ENCODE results near the gene TEK.

The TEK gene

DNA sequence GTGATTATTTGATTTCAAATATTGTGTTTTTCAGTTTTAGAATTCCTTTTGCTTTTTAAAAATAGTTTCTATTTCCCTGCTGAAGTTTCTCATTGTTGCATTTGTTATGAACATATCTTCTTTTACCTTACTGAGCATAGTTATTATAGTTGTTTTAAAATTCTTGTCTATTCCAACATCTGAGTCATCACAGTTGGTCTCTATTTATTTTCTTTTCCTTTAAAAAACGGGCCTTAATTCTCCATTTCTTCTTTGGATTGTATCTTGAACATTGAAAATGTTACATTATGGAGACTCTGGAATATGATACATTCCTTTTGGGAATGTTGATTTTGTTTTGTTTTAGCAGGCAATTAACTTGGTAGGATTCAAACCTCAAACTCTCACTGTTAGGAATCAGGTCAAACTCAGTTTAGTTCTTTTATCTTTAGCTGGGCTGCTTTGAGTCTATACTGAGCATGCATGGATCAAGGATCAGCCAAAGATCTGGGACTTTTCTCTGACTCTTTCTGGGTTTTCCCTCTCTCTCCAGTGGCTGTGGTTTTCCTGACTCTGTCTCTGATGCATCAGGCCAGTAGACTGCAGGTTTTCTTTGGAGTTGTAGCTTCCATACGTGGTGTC, 70.3 kb downstream of the TEK start:
- no peak for DNase-seq

DNA sequence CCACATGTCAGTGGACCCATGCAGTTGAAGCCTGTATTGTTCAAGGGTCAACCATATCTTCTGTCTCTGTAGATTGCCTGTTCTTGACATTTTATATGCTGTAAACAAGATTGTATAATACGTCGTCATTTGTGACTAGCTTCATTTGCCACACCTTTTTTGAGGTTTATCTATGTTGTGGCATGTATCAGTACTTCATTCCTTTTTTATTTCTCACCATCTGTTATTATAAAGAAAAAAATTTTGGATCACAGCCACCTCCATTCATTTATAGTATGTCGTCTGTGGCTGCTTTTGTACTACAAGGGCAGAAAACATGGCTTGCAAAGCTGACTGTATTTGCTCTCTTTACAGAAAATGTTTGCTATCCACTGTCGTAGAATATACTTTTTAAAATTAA, 72.4 kb downstream of the TEK start:
- no peak for DNase-seq

DNA sequence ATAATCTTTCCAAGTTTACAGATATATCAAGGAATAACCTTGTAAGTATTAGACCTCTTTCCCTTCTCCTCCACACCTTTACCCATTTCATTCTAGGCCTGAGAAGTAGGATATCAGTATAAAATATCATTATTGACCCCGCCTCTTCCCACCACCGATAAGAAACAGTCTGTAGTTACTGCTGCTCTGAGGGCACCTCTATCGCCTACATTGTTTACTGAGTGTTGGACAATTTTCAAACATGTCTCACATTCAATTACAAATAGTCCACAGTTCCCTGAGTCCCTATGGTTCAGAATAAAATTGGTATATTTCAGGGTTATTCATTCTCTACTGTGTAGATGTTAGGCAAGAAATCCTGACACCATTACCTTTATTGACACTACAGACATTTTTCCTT, 73.4 kb downstream of the TEK start:
- DNase-seq, result no peak

DNA sequence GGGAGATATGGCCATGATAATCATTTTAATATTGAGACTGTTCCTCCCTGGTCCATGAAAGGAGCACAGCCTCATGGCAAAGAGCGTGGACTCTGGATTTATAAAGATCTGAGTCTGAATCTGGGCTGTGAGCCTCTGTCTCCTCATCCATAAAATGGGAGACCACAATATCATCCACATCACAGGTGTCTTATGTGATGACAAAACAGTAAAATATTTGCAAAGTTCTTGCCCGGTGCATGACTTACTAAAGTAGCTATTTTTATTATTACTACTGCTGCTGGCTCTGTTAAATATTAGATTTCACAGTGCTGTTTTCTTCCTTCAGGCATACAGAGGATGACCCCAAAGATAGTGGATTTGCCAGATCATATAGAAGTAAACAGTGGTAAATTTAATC, 74.1 kb downstream of the TEK start:
- no peak for DNase-seq

DNA sequence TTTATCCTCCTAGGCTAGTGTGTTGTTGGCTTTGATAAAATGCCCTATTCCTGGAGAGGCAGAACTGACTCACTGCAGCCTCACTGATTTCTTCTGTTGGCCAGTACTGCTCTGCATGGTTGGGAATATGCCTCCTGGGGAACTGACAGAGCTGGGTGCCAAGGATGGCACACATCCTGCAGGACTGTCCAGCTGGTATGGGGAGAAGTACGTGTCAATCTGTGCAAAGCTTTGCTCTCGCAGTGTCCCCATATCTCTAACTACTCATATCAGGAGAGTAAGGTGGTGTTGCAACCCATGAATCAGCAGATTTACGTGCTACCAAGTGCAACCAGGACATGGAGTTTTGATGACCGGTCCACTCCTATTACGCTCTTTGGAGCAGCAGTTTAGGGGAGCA, 74.7 kb downstream of the TEK start:
- no peak for DNase-seq

DNA sequence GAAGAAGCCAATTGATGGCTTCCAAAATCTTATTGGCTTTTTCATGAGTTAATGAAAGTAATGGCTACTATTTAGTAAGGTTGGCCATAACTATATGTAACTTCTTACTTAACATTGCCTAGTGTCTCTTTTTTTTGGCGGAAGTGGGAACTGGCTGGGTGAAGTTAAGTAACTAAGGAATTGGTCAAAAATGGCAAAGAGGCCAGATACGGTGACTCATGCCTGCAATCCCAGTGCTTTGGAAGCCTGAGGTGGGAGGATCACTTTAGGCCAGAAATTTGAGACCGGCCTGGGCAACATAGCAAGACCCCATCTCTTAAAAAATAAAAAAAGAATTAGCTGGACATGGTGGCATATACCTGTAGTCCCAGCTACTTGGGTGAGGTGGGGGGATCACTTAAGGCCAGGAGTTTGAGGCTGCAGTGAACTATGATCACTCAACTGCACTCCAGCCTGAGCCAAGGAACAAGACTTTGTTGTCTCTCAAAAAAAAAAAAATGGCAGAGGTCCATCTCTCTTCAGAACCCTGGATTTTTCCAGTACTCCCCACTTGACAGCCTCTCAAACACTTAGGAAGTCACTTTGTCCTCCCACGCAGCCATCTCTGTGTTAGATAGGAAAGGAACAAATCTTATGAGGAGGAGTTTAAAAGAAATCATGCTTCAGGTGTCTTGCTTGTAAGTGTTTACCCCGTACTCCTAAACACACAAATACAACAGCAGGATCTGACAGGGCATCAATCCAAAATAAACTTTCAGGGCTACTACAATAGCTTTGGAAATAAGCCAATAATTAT, 75.7 kb downstream of the TEK start:
- no peak for DNase-seq

DNA sequence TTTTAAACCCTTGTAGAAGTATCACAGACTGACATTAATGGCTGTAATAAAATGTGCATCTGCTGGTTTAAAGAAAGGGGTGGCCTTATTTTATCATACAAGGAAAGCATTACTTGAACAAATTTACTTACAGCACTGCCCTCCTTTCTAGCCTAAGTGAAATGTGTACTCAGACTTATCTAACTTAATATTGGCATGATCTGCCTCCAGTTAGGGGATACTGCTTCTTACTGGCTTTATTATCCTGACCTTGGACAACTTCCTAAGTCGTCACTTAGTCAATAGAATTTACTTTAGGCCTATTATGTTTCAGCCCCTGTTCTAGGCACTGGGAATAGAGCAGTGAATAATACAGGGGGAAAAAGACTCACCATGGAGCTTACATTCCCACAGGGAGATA, 79.4 kb downstream of the TEK start:
- no peak for DNase-seq

DNA sequence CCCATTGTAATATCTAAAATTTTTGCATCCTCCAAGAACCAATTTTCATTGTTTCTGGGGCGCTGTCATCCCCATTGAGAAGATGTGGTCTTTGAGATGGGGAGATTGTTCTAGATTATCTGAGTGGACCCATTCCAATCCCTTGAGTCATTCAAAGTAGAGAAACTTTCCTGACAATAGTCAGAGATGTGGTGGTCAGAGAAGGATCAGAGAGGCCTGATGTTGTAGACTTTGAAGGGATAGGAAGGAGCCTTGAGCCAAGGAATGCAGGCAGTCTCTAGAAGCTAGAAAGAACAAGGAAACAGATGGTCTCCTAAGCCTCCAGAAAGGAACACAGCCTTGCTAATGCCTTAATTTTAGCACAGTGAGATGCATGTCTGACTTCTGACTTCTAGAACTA, 80.4 kb downstream of the TEK start:
- DNase-seq, result no peak

DNA sequence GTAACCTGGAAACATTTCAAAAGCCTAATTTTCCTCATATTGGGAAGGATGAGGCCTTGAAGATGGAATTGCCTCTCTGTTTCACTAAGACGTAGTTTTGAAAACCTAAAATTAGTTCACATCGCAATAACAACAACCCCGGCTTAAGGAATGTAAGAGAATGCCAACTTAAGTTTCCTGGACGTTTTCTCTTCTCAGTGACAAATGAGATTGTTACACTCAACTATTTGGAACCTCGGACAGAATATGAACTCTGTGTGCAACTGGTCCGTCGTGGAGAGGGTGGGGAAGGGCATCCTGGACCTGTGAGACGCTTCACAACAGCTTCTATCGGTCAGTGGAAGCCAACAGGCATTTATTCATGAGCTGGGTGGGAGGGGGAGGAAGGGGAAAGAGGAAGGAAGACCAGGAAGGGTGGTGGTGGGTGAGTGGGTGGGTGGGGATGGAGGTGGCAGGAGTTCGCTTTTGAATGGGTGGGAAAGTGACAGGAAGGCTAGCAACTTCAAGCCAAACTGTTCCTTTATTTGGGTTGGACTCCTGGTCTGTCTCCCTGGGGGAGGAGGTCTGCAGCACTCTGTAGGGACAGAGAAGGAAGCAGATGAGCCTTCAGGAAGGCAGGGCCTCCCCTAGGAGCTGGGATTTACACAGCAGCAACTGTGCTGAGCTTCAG, 83.4 kb downstream of the TEK start:
- no peak for DNase-seq

DNA sequence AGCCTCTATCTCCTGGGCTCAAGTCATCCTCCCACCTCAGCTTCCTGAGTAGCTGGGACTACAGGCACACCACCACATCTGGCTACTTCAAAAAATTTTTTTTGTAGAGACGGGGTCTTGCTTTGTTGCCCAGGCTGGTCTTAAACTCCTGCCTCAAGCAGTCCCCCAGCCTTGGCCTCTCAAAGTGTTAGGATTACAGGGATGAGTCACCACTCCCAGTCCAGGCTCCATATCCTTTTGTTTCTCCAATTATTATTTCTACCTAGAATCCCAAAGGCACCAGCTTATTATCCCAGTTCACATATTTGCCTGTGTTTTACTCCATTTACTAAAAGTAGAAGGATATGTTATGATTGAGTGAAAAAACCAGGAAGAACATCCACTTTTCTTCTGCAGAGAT, 84.9 kb downstream of the TEK start:
- no peak for DNase-seq

DNA sequence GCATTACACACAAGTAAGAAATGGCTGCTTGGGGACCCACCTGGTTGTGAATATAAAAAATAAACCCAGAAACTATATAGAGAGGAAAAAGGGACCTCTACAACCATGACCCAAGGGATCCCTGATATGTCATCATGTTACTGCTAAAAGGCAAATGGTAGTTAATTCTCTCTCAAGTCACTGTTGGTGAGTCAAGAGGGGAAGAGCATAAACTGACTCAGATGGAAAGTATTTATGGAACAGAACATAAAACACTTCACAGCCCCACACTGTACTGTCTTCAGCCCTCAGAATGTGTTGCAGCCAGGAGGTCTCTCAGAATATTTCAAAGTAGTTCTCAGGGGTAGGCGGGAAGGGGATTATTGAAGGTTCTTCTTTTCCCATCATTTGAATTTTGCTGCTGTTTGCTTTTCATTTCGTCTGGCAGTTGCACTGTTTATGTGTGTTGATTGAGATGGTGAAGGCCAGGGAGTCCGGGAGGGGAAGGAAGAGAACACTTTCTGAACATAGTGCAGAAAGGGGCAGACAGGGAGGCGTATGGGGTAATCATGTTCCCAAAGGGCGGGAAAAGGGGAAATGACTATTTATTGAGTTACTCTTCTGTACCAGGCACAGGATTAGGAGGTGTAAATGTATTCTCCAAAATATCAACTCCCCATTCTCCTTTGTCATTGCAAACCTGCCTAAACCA, 85.5 kb downstream of the TEK start:
- peak in 1 of 51 donors; percentile 36 for DNase-seq

DNA sequence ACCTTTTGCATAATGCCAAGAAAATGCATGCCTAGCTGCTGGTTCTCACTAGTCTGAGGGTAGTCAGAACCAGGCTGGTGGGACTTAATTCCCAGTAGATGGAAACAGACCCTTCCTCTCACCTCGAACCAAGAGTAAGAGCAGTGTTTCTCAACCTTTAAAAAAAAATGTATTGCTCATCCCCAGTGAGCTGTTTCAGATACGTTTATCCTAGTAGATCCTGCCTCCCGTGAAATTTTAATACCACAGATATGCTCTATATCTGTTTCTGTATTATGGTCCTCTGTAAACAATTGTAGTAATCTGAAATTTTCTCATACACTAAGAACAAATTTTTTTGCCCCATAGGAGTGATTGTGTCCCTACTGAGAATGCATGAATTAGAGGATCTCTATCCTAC, 86.2 kb downstream of the TEK start:
- DNase-seq, result no peak

DNA sequence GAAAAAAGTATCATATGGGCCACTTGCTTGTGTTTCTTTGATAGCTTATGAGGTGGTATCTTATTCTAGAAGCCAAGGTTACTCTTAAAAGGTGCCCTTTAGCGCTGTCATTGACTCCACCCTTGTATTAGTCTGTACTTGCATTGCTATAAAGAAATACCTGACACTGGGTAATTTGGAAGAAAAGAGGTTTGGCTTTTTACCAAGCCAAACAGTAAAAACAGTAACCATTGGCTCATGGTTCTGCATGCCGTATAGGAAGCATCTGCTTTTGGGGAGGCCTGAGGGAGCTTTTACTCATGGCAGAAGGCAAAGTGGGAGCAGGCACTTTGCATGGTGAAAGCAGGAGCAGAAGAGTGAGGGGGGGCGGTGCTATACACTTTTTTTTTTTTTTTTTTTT, 87.4 kb downstream of the TEK start:
- DNase-seq, result no peak

DNA sequence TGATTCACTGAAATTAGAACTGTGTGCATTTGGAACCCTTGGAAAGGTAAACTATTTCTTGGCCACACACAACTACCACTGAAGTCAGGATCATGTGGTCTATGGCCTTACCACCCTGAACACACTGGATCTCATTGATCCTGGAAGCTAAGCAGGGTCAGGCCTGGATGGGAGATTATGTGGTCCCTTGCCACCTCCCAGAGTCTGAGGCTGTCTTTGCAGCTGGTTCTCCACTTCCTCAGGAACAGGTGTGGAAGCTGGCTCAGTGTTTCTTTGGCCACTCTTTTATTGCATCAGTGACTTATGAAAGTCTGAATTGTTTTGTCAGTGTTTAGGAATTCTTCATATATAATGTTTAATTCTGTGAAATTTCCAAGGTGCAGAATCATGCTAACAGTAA, 89.2 kb downstream of the TEK start:
- no peak for DNase-seq

DNA sequence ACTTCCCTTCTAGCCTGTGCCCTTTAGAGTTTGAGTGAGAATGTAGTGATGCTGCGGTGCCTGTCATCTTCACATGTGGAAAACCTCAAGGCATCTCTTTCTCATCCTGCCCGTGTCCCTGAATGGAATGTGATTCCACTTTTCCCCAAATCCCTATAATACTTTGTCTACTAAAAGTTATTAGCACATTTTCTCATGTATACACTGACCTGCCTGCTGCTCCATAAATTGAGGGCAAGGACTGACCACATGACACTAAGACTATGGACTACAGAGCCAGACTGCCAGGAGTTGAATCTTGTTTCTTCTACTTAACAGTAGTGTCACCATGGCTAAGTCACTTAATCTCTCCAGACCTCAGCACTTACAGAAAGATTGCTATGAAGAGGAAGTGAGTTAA, 93.0 kb downstream of the TEK start:
- DNase-seq, result no peak

DNA sequence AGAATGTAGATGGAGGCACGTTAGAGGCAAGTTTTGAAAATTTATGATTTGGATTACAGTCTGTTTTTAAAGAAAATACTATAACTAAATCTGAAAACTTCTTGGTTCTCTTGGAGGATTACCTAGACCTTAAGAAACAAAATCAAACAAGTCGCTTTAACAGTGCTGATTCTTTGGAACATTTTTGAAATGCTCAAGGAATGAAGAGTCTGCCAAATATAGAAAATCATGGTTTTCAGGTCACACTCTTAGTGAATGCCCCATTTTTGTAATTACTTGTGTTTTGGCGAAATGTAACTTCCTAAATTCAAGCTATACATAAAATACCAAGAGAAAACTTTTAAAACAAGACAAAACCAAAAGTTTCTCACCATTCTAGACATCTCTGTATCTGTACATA, 94.8 kb downstream of the TEK start:
- no peak for DNase-seq

DNA sequence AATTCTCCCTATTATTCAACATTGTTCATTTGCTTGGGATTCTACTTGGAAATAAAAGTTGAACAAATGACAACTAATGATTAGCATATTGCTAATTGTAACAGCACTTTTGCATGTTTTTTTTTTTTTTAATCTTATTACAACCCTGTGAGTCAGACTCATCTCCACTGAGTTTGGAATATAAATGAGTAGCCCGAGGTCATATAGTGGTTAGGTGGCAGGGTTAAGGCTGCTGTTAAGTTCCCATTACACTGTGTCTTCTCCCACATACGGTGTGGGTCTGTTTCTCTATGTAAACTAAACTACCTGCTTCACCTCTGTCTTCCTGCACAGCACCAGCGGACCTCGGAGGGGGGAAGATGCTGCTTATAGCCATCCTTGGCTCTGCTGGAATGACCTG, 95.6 kb downstream of the TEK start:
- DNase-seq, result no peak

DNA sequence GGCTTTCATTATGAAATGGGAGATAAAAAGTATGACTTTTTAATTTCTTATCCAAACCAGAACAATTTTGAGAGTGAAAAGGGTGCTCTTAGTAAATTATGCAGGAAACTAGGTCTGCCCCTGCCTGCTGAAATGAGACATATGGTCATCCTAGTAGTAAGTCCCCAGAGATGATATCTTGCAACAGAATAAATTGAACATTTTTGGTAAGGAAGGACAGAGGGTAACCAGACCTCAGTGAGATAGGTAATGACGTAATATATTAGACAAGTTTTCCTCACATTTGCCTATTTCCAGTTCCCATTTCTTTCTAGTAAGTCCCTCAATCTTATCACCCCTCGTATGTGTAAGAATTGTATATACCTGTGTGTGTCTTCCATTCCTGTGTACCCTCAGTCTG, 96.2 kb downstream of the TEK start:
- DNase-seq, result no peak

DNA sequence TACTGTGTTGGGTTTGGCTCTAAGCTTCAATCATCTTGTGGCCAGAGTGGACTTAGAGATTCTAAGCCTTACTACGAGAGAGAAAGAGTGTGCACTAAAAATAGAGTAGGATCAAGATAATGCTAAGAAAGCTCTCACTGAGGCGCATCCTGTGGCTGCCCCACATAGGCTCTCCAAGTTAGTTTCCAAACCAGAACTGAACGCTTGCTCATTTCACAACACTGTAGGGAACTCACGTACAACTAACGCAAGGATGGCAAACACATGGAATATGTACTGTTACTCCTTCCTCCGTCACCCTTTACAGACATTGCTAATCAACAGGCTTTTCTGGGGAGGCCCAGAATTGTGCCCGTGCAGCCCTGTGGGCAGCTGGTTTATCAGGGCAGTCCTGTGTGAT, 97.0 kb downstream of the TEK start:
- no peak for DNase-seq

DNA sequence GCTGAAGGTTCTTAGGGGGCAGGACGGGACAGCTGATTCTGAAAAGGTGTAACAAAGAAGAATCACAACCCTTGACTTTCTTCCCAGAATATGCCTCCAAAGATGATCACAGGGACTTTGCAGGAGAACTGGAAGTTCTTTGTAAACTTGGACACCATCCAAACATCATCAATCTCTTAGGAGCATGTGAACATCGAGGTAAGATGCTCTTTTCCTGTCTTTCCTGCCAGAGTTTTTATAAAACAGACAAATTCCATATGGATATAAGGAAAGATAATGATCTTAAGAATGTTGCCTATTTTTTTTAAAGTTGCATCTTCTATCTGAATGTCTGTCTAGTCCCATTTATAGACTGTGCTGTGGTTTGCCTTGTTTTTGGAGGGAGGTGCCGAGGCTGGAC, 100.0 kb downstream of the TEK start:
- no peak for DNase-seq

DNA sequence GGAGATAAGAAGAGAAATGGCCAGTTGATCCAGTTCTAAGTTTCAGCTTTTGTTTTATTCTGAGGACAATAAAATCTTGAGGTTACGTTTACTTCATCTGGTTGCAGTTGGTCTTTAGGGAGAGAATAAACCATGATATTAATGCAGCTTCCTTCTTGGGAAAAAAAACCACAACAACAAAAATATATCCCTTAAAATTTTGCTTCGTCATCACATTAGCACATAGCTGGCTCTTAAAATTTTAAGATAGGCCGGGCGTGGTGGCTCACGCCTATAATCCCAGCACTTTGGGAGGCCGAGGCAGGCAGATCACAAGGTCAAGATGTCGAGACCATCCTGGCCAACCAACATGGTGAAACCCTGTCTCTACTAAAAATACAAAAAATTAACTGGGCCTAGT, 101.6 kb downstream of the TEK start:
- DNase-seq, result no peak

DNA sequence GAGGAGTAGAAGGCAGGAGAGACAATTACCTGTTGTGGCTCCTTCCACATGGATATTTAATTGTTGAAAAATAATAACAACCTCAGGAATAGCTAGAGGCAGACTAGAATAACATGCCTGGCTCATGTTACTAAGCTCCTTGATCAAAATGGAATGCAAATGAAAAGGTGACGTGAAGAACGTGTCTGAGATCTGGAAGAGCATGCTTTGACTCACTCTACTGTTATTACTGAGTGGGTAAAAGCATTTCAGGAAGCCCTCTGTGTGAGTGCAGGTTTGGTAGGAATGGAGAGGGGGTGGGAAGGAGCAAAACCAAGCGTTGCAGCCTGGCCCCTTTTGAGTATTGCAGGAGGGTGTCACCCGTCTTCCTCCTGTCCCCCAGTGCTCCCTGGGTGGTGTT, 103.2 kb downstream of the TEK start:
- no peak for DNase-seq

DNA sequence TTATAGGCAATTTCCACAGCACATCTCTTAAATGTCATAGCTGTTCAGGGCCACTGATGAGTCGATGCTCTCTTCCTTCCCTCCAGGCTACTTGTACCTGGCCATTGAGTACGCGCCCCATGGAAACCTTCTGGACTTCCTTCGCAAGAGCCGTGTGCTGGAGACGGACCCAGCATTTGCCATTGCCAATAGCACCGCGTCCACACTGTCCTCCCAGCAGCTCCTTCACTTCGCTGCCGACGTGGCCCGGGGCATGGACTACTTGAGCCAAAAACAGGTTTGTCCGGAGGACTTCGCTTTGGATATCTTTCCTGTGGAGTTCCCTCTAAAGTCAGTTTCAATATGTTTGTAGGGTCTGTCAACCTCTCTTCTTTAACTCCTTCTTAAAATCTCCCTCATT, 103.6 kb downstream of the TEK start:
- no peak for DNase-seq

Measured in hypothalamus (tissue), 51 donors.